G401.6 (cell line): ENCODE data around the gene ME3.
"Not testable (repeated sequence)": the region's sequence is repeated elsewhere in the genome, so short reads cannot be mapped to it uniquely, and the experiment has no call there.

Source experiments
- FAIRE-seq: peaks from 2 replicates; lab custom pipeline; 2012; peaks lifted over from hg19 to GRCh38; lab: Jason Lieb, UNC

ME3 gene

DNA sequence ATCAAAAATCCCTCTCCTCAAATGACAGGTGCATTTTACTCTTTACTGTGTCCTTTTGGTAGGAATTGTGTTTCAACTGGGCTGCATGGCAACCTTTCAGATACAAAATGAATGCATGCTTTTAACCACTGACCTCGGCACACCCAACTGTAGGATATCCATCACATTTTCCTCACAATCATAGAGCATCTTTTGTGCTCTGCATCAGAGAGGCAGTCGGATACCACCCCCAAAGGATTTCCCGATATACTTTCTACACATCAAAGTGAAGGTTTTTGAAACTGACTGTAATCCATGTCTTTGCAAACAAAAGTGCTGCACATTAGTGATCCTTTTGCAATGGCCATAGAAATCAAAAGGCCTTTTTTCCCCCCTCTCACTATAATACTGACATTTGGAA lies 9.1 kb downstream of the ME3 start:
- no peak for FAIRE-seq

GRCh38 chr11:86660736-86661135 lies 11.7 kb downstream of the ME3 start:
- no peak for FAIRE-seq

GRCh38 chr11:86660088-86660487 lies 12.3 kb downstream of the ME3 start:
- FAIRE-seq = no peak

GRCh38 chr11:86658534-86658933 lies 13.9 kb downstream of the ME3 start:
- no peak for FAIRE-seq

DNA sequence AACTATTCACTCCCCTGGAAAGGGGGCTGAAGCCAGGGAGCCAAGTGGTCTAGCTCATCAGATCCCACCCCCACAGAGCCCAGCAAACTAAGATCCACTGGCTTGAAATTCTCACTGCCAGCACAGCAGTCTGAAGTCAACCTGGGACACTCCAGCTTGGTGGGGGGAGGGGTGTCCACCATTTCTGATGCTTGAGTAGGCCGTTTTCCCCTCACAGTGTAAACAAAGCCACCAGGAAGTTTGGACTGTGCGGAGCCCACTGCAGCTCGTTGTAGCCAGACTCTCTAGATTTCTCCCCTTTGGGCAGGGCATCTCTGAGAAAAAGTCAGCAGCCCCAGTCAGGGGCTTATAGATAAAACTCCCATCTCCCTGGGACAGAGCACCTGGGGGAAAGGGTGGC lies 27.2 kb downstream of the ME3 start:
- FAIRE-seq = not testable (repeated sequence)

GRCh38 chr11:86644291-86644690 lies 28.1 kb downstream of the ME3 start:
- no peak for FAIRE-seq

DNA sequence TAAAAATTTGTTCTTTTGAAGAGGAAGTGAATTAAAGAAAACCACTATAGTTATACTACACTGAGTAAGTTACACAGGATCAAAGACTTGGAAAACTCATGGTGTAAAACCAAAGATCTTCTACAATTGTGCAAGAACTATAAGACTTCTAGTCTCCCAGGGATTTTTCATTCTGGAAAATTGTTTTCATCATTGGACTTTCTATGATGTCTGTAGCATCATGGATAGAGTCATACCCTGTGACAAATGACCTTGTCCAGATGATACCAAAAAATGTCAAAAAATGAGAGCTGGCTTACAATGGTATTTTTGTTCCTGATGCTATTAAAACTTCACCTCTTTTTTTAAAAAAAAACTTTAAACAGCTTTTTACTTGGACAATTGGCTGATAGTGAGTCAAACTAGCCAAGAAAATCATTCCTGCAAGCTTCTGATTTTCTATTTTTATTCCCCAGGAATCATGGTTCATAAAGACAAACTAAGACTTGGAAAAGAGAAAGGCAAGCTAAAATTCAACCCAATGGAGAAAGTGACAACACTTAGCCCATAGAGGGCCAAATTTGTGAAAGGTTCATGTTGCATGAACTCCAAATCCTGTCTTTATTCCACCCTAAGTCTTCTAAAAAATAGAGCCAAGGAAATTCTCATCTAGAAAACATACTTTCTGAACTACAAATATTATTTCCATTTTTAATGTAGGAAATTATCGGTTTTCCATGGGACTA lies 30.7 kb downstream of the ME3 start:
- no peak for FAIRE-seq

DNA sequence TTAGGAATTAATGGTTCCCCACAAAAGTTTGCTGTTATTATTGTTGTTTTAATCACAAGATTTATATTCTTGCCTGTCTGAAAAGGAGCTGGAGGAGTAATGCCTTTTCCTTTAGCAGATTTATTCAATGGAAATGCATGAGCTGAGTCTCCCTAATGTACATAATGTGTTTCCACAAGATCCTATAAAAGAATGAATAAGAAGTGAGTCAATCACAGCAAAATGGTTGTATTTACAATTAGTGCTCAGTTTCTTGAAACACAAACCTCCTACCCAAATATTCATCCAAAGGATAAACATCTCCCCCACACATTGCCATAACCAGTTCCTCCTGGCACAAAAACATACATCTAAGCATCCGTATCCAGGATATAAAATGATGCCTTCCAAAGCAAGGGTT lies 33.3 kb downstream of the ME3 start:
- FAIRE-seq = no peak

DNA sequence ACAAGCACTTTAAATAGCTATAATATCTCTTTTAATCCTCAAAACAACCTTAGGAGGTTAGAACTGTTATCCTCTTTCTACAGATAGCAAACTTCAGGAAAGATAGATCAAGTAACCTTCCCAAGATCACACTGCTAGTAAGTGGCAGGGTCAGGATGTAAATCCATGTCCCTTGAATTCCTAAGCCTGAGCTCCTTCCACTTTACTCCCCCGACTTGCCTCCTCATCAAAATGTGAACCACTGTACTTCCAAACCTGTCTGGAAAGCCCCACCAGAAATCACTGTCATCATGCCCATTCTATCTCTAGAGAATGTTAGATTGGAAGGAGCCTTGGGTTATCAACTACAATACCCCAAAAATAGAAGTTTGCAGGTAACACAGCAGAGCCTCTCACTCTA lies 33.7 kb downstream of the ME3 start:
- FAIRE-seq = no peak

- FAIRE-seq = no peak
Observed at GRCh38 chr11:86637988-86638387, 34.4 kb downstream of the ME3 start.

DNA sequence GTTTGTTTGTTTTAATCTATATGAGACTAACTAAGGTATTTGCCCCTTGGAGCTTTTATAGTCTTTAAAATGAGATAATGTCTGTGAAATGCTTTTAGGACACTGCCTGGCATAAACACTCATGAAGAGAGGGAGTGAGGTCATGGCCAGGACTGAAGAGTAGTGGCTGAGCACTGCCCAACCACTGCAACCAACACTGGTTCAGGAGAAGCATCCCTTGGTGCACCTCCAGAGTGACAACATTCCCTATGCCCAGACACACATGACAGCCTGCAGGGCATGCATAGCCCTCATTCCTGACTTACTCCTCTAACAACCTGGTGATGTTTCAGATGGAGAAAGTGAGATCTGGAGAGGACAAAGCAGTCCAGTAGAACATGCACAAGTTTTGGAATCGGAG lies 36.1 kb downstream of the ME3 start:
- no peak for FAIRE-seq

- no peak for FAIRE-seq
Observed at GRCh38 chr11:86632499-86633269, 39.7 kb downstream of the ME3 start.

DNA sequence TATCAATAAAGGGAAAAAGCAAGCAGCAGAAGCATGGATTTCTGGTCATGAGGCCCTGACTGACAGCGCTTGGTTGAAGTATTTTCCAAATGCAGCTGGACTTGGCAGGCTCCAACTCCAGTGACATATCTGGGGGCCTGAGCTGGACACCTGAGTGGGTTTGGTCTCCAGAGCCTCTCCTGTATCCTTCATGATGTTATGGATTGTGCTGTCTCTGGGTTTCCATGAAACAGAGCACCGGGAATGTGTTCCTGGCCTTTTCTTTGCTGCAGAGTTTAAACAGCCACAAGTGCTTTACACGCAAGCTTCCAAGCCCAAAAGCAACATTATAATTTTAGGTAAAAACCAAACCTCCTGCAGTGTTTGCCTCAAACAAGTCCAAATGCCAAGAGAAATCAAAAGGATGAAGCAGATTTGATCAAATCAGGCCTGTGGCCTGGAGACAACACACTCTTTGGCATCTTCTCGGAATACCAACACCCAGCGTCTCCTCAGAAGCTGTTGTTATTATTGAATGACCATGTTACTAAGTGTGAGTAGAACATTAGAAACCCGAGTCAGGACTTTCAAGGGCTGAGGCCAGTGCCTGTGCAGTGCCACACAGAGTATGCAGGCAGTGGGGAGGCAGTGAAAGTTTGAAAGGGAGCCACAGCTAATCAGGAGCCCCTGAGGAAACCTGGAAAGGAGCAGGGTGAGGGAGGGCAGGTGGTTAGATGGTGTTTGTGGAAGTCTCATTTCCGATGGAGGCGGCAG lies 42.0 kb downstream of the ME3 start:
- no peak for FAIRE-seq

DNA sequence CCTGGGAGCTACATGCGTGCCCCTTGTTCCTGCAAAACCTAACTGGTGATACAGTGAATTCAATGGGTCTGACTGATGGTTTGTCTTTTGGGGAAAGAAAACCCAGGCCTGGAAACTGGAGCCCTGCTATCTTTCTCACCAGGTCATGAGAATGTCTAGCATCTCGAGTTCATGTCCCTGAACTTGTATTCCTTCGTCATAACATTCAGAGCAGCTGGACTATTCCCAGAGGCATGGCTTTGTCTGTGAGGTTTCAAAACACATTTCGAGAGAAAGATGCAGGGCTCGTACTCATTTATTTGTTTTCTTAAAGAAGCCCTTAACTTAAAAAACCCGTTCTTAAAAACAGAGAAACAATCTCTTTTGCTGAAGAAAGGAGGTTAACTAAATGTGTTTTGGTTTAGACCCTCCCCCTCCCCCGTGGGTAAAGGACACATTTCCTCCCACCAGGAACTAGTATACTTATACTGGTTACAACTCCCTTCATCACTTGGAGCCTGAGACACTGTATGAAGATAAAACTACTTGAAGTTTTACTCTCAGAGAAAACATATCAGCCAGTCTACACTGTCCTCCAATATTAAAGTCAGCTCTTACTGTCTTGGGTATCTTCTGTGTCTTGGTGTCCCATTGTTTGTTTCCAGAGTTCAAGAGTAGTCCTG lies 43.2 kb downstream of the ME3 start:
- no peak for FAIRE-seq

DNA sequence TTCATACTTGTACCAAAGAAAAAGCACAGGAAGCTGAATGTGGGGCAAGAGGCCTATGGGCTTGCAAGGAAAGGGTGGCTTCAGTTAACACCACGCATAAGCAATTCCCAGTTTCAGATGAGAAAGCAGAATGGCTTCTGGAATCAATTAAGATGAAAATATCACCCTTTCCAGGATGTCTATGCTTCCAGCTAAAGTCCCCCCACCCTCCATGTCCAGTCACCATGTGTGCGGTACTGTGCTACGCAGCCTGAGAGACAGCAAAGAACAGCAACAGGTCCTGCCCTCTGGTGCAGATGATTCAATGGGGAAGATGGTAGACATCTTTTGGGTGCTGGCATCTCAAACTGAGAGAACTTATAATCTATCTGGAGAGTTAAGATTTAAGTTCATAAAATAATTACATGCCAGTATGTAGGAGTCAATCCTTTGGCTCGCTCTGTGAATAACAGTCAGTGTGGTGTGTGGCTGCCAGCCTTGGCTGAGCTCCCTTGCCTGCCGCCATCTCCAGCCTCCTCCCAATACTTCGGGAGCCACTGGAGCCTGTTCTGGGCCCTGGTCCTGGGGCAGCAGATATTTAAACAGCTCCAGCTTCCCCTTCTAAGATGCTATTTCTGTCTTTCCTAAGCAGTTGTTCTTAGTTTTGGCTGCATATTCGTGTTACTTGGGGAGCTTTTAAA lies 44.5 kb downstream of the ME3 start:
- no peak for FAIRE-seq

GRCh38 chr11:86625981-86626380 lies 46.4 kb downstream of the ME3 start:
- no peak for FAIRE-seq

DNA sequence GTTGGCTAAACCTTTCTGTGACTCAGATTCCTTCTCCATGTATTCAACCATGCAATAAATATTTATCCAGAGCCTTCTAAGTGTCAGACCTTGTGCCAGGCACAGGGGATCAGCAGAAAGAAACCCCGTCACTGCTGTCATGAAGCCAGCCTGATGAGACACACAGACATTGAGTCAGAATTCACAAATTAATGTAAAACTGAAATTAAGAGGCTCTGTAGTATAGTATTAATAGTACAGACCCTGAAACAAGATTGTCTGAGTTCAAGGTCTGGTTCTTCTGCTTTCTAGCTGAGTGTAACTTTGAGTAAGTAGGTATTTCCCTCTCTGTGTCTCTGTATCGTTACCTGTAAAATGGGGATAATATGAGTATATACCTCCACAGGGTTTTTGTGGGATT lies 46.9 kb downstream of the ME3 start:
- no peak for FAIRE-seq

GRCh38 chr11:86624366-86624765 lies 48.0 kb downstream of the ME3 start:
- no peak for FAIRE-seq

- FAIRE-seq = no peak
Observed at GRCh38 chr11:86623736-86624135, 48.7 kb downstream of the ME3 start.

DNA sequence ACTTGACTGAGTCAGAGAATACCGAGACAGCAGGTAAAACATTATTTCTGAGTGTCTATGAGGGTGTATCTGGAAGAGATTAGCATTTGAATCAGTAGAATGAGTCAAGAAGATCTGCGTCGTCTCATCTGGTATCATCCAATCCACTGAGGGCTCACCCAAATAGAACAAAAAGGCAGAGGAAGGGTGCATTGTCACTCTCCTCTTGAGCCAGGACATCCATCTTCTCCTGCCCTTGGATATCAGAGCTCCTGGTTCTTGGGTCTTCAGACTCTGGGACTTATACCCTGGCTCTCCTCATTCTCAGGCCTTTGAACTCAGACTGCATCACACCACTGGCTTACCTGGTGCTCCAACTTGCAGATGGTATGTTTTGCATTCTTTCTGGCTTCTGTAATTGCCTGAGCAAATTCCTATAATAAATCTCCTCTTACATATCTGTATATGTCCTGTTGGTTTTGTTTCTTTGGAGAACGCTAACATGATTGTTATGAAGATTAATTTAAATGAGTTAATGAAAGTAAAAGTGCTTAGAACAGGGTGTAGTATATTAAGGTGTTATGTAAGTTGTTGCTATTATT lies 49.3 kb downstream of the ME3 start:
- no peak for FAIRE-seq

GRCh38 chr11:86621854-86622253 lies 50.6 kb downstream of the ME3 start:
- no peak for FAIRE-seq
